Right lung (tissue), 5 donors: ENCODE measurements around the gene RRH. TPM values are rescaled to one million over a fixed set of nuclear protein-coding genes. Genes with fewer than 3 reads are reported as not detected.
"Not testable (repeated sequence)": the region's sequence is repeated elsewhere in the genome, so short reads cannot be mapped to it uniquely, and the experiment has no call there.

ENCODE experiments used
- DNase-seq, 2 donors: peaks; one replicate each; pipeline ENCODE4 v3.0.0-alpha.2; 2013
- polyA plus RNA-seq, 5 donors: library from polyadenylated mRNA; unstranded; fragments of 120-200 nt; gene quantifications; one replicate each; pipeline versions ENCODE4 v1.2.1 to v1.2.3, GENCODE V29; 2013; ENCODE audit warnings: inconsistent platforms in 1 of 5, low replicate concordance in 1 of 5; ENCODE audit not compliant: insufficient read length in 5 of 5, insufficient read depth in 1 of 5

RRH gene
- polyA plus RNA-seq, 5 donors: 0.31 to 0.77 (median 0.64) TPM

- no peak for DNase-seq
These were observed 18.8 kb downstream of the RRH start for GRCh38 chr4:109846395-109847098.

DNA sequence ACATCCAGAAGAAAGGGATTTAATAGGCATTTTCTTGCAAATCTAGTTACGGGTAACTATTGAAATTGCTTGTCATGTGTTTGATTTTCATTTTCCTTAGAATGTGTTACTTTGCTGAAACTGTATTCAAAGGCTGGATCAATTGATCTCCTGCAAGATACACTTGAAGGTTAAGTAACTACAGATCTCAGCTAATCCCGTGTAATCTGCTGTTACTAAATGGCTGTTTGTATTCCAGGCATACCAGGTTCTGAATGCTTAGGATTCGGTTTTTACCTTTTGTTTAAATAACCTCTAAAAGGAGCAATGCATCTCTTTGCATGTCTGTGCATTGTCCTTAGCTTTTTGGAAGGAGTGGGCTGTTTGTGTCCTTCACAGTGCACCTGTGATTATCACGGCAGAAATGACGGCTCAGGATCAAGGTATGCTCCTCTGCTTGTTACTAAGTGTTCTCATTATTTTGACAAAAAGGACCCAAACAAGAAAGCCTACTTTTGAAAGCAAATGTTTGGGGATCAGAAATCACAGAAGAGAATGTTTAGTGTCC lies 20.2 kb downstream of the RRH start, which contains the start of gene LRIT3:
LRIT3 (plus strand) TSS at position 212 of the 547 bp plus-strand sequence; CDS start at position 307, 95 bp downstream.
- DNase-seq: no peak

DNA sequence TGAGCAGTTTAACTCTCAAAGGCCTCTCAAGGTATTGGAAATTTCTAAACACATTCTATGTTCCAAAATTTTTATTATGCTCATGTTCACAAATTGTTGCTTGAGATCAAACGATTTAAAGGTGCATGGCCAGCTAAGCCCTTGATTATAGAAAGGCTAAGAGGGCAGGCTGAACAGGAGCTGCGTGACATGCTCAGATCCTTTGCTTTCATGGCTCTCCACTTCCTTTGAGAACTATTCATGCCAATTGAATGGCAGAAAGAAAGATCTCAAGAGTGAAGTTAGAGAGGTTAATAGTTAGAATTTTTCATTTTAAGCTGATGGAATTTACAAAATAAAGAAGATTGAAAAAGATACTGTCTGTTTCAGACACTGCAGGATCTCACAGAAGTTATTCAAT lies 20.7 kb downstream of the RRH start:
- DNase-seq: no peak

DNA sequence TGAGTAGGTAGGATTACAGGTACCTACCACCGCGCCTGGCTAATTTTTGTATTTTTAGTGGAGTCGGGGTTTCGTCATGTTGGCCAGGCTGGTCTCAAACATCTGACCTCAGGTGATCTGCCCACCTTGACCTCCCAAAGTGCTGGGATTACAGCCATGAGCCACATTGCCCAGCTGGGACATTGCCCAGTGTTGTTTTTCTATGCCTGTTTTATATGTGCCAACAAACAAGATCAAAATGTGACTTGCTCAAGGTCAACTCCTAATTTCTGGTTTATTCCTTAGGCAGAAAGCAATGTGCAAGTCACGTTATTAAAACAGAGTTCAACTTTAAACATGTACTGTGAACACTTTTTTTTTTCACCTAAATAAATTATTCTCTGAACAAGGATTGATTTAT lies 22.8 kb downstream of the RRH start:
- DNase-seq: no peak

GRCh38 chr4:109859426-109860300 lies 31.9 kb downstream of the RRH start:
- not testable (repeated sequence) for DNase-seq

DNA sequence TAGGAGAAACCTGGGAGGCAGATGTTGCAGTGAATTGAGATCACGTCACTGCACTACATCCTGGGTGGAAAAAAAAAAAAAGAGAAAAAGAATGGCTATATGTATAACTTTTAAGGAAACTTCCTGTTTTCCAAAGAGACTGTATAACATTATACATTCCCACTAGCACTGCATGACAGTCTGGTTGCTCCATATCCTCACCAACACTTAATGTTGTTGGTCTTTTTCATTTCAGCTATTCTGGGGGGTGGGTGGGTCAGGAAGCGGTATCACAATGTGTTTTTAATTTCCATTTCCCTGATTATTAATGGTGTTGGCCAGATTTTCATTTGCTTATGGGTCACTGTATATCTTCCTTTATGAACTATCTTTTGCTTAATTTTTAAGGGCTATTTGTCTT lies 33.5 kb downstream of the RRH start:
- no peak for DNase-seq

DNA sequence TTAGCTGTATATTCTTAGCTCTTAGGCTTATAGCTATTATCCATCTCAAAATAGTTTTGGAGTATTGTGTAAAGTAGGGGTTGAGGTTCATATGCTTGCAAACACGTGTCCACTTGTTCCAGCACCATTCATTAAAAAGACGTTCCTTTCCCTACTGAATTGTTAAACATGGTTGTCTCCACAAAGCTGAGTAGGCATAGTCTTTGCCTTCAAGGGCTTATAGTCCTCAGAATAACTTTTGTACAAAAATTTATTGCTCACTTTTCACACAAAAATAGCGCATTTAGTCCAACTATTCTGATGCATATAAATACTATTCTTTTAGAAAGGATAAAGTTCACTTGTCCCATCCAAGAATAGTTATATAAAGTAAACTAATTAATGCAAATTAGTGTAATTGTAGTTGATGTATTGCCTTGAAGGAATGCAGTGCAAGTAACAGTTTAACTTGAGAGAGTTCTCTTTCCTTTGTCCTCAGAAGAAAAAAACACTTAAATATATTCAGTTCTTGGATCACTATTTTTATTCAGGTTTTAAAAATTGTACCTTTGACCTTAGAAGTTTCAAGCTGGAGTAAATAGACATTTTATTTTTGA lies 34.2 kb downstream of the RRH start:
- no peak for DNase-seq

GRCh38 chr4:109864134-109864533 lies 36.4 kb downstream of the RRH start:
- no peak for DNase-seq

- no peak for DNase-seq
These were observed 42.3 kb downstream of the RRH start for GRCh38 chr4:109870061-109870460.

- DNase-seq: no peak
These were observed 44.3 kb downstream of the RRH start for GRCh38 chr4:109872065-109872464.

DNA sequence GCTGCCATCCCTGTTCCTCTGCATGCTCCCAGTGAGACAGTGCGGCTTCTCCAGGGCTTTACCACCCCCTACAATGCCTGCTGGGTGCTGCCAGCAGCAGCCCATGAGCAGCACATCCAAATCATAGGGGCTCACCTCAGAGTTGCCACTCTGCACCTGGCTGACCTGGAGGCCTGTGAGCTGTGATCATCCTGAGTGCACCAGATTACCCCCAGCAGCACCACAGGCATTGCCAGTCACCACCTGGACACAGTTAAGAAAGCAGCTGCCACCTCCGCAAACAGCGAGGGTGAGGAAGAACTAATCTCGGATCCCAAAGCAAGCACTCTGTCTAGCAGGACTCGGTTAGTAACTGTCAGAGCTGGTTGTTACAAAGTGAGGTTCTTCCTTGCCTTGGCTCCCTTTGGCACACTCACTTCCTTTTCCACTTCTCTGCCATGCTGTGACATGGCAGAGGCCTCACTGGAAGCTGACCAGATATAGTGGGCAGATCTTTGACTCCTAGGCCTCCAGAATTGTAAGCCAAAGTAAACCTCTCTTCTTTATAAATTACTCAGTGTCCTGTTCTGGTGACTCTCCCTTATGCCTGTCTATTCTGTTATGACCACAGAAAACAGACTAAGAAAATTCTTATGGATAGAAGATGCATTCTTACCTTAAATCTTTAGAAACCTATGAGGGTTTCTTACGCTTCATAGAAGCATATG lies 45.3 kb downstream of the RRH start:
- no peak for DNase-seq

- no peak for DNase-seq
These were observed 46.2 kb downstream of the RRH start for GRCh38 chr4:109873791-109874514.

- DNase-seq: no peak
These were observed 47.3 kb downstream of the RRH start for GRCh38 chr4:109875106-109875505.

DNA sequence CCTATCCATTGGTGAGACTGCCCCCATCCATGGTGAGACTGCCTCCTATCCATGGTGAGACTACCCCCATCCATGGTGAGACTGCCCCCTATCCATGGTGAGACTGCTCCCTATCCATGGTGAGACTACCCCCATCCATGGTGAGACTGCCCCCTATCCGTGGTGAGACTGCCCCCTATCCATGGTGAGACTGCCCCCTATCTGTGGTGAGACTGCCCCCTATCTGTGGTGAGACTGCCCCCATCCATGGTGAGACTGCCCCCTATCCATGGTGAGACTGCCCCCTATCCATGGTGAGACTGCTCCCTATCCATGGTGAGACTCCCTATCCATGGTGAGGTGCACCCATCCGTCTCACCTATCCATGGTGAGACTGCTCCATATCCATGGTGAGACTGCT lies 47.8 kb downstream of the RRH start:
- DNase-seq: not testable (repeated sequence)

DNA sequence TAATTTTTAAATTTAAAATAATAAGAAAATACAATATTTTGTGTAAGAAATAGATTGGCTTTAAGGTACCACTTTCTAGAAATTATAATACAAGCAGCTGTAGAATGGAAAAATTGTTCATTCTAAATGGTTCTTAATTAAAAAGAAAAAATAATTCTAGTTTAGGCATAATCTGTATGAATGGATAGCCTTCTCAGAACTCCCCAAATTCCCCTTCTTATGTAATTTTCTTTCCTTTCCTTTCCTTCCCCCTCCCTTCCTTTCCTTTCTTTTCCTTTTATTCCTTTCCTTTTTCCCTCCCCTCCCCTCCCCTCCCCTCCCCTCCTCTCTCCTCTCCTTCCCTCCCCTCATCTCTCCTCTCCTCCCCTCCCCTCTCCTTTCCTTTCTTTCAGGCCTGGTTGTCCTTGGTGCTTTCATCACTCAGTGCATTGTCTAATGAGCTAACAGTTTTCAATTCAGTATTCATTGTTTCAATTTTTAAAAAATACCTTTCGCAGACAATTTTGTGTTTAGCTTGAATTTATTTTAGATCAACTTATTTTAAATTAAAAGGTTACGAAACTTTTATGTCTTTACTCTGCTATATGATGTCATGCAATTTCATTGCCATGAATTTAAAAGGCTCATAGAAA lies 49.0 kb downstream of the RRH start:
- DNase-seq: no peak

DNA sequence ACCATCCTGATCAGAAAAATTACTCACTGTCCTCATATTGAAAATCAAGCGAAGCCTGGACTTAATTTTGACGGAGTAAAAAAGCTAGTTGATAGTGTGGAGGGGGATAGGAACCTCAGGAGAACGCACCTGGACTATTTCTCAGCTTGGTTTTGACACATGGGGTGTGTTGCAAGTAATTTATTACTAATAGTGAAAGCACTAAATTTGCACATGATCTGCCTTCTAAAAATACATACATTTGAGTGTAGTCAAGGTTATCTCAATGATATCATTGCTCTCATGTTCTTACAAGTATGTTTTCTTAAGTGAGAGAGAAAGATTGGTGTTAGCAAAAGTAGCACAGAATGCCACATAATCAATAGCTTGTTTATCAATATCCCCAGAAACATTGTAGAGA lies 49.6 kb downstream of the RRH start:
- no peak for DNase-seq

- no peak for DNase-seq
These were observed 50.6 kb downstream of the RRH start for GRCh38 chr4:109878355-109878754.

- no peak for DNase-seq
These were observed 51.3 kb downstream of the RRH start for GRCh38 chr4:109879081-109879480.

GRCh38 chr4:109879636-109880314 lies 52.0 kb downstream of the RRH start:
- DNase-seq: no peak

DNA sequence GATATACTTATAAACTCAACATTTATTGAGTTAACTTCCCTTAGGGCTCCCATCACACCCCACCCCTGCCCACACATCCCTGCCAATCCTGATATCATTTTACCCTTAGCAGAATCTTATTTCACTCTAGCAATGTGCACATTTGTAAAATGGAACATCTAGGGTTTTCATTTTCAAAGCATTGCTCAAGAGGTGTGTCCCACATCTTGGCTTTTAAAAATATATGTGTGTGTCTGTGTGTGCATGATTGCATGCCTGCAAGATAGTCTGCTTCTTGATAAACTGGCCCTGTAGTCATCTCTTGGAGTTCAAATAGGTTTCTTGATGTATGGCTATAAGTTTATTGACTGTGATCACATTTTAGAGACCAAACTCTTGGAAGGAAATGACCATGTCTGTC lies 58.5 kb downstream of the RRH start:
- no peak for DNase-seq
